Neuronal stem cell (in vitro differentiated cells): ENCODE data around the gene HIF1A.
"Not testable (repeated sequence)": the region's sequence is repeated elsewhere in the genome, so short reads cannot be mapped to it uniquely, and the experiment has no call there.

Experiments used
- DNase-seq: peaks from one replicate; pipeline ENCODE4 v3.0.0-alpha.2; 2013; ENCODE audit warnings: low spot score
- H2AFZ ChIP-seq: one replicate; pipeline ENCODE4 v1.6.1; 2013; ENCODE audit warnings: mild to moderate bottlenecking, low read length, inconsistent platforms
- H2AK5ac ChIP-seq: 2 replicates; pipeline ENCODE4 v1.6.1; 2013; ENCODE audit warnings: low read depth, mild to moderate bottlenecking, inconsistent platforms, low read length, moderate library complexity, mixed read lengths
- H2BK120ac ChIP-seq: 2 replicates; pipeline ENCODE4 v1.6.1; 2013; ENCODE audit warnings: low read depth, mild to moderate bottlenecking, inconsistent platforms, low read length, moderate library complexity, mixed read lengths
- H2BK12ac ChIP-seq: one replicate; pipeline ENCODE4 v1.6.1; 2013; ENCODE audit warnings: low read length, inconsistent platforms
- H2BK15ac ChIP-seq: 2 replicates; pipeline ENCODE4 v1.6.1; 2013; ENCODE audit warnings: mild to moderate bottlenecking, low read length, inconsistent platforms, mixed read lengths
- H2BK5ac ChIP-seq: one replicate; pipeline ENCODE4 v1.6.1; 2013; ENCODE audit warnings: inconsistent platforms, mild to moderate bottlenecking, low read length, moderate library complexity
- H3K14ac ChIP-seq: one replicate; pipeline ENCODE4 v1.6.1; 2013; ENCODE audit warnings: low read length, inconsistent platforms
- H3K18ac ChIP-seq: 2 replicates; pipeline ENCODE4 v1.6.1; 2013; ENCODE audit warnings: low read length, inconsistent platforms
- H3K23ac ChIP-seq: 2 replicates; pipeline ENCODE4 v1.6.1; 2013; ENCODE audit warnings: low read depth, mild to moderate bottlenecking, mixed read lengths, low read length, inconsistent platforms; ENCODE audit not compliant: poor library complexity
- H3K27ac ChIP-seq: replicated peaks from 3 replicates; pipeline ENCODE4 v1.5.1; 2013; ENCODE audit warnings: low read length, inconsistent platforms
- H3K27me3 ChIP-seq, 3 experiments: 2 replicates each; pipeline ENCODE4 v1.6.1; 2013; ENCODE audit warnings: low read length in 3 of 3, mild to moderate bottlenecking in 2 of 3, inconsistent platforms in 1 of 3, low read depth in 1 of 3, mixed read lengths in 1 of 3, moderate library complexity in 1 of 3; ENCODE audit not compliant: control insufficient read depth in 3 of 3, insufficient read depth in 3 of 3
- H3K36me3 ChIP-seq, 2 donors: replicated peaks in 1 of 2; 2 replicates each; pipeline ENCODE4 v1.6.1; 2013; ENCODE audit warnings: low read length in 2 of 2; ENCODE audit not compliant: control insufficient read depth in 2 of 2, insufficient read depth in 2 of 2
- H3K4ac ChIP-seq: 2 replicates; pipeline ENCODE4 v1.6.1; 2013; ENCODE audit warnings: inconsistent platforms, mild to moderate bottlenecking, low read length, moderate library complexity
- H3K4me1 ChIP-seq, 2 donors: 1 replicate in 1 of 2; 2 replicates in 1 of 2; pipeline ENCODE4 v1.6.1; 2013; ENCODE audit warnings: low read length in 2 of 2, low read depth in 1 of 2; ENCODE audit not compliant: control insufficient read depth in 2 of 2, insufficient read depth in 1 of 2
- H3K4me2 ChIP-seq: one replicate; pipeline ENCODE4 v1.6.1; 2013; ENCODE audit warnings: mild to moderate bottlenecking, low read length, inconsistent platforms; ENCODE audit not compliant: insufficient read depth, poor library complexity, severe bottlenecking
- H3K4me3 ChIP-seq, 2 donors: 2 replicates each; pipeline ENCODE4 v1.5.1; 2013; ENCODE audit warnings: low read length in 2 of 2, mild to moderate bottlenecking in 2 of 2, inconsistent platforms in 1 of 2, moderate library complexity in 1 of 2
- H3K79me1 ChIP-seq: one replicate; pipeline ENCODE4 v1.6.1; 2013; ENCODE audit warnings: low read depth, mild to moderate bottlenecking, inconsistent platforms, low read length, moderate library complexity
- H3K9ac ChIP-seq: one replicate; pipeline ENCODE4 v1.6.1; 2013; ENCODE audit warnings: mild to moderate bottlenecking, low read depth, low read length, inconsistent platforms; ENCODE audit not compliant: poor library complexity
- H3K9me3 ChIP-seq, 2 donors: replicated peaks in 1 of 2; 2 replicates each; pipeline versions ENCODE3 to v1.6.1; 2013; ENCODE audit warnings: low read length in 2 of 2, mild to moderate bottlenecking in 2 of 2, inconsistent platforms in 1 of 2, low read depth in 1 of 2, mixed read lengths in 1 of 2, moderate library complexity in 1 of 2; ENCODE audit not compliant: control insufficient read depth in 2 of 2, insufficient read depth in 1 of 2
- H4K8ac ChIP-seq: one replicate; pipeline ENCODE4 v1.6.1; 2013; ENCODE audit warnings: low read depth, mild to moderate bottlenecking, inconsistent platforms, low read length, moderate library complexity
- H4K91ac ChIP-seq: one replicate; pipeline ENCODE4 v1.6.1; 2013; ENCODE audit warnings: low read length, low read depth, mild to moderate bottlenecking, inconsistent platforms; ENCODE audit not compliant: poor library complexity
- WGBS, 2 donors: extraction: QIAGEN DNeasy Blood & Tissue Kit; methylation state at CpG; one replicate each; pipeline ENCODE4 v1.1.7; 2013; ENCODE audit warnings: missing lambda C conversion rate in 2 of 2, mixed read lengths in 1 of 2; ENCODE audit not compliant: insufficient read length in 2 of 2, insufficient replicate concordance in 1 of 2; ENCODE audit errors: extremely low coverage in 2 of 2; 5-methylcytosine and 5-hydroxymethylcytosine counted together

HIF1A gene

DNA sequence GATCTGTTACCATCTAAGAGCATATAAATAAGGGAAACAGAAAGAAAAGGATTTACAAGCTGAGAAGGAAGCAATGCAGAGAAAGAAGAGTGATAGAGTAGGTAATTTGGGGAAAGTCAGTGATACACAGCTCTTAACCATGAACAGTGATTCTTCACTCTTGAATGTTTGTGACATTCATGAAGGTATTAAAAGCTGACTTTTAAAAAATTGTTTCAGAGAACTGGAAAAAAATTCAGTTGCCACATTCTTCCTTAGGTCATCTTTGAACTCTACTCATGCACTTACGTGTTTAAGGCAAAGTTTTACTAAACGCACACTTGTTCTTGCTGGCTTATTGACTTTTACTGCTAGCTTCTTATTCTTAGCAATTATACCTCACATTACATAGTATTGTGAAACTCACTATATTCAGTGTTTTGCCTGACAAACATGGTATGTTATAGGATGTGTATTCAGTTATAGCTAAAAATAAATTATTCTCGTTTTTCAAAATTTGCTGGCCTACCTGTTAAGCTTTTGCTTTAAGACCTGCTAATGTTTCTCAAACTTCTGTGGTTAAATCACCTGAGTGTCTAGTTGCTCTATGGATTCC lies 10.9 kb downstream of the HIF1A start:
- Histone ChIP-seq H2BK120ac (no peak overlapping the region), H3K4me3 (no peak overlapping the region), H3K9me3 (peaks cover 0 to 5% of the 10 kb centered on the region in 2 donors), H3K4me2 (no peak overlapping the region), H3K14ac (no peak overlapping the region), H3K23ac (no peak overlapping the region), H2BK15ac (no peak overlapping the region), H2BK5ac (no peak overlapping the region), H2BK12ac (no peak overlapping the region), H3K27me3 (no peaks in the 10 kb centered on the region), H3K27ac (no peak overlapping the region), H3K79me1 (no peaks in the 10 kb centered on the region), H3K4ac (no peak overlapping the region), H3K4me1 (no peaks in the 10 kb centered on the region), H4K91ac (no peak overlapping the region), H3K9ac (no peak overlapping the region), H3K18ac (no peak overlapping the region), H2AFZ (no peak overlapping the region), H2AK5ac (no peak overlapping the region), H4K8ac (no peak overlapping the region), H3K36me3 (peaks cover 0 to 3% of the 10 kb centered on the region in 2 donors)
- no peak for DNase-seq
- WGBS, 2 donors, result no CpG with 5 or more reads among the region's 3 CpGs

DNA sequence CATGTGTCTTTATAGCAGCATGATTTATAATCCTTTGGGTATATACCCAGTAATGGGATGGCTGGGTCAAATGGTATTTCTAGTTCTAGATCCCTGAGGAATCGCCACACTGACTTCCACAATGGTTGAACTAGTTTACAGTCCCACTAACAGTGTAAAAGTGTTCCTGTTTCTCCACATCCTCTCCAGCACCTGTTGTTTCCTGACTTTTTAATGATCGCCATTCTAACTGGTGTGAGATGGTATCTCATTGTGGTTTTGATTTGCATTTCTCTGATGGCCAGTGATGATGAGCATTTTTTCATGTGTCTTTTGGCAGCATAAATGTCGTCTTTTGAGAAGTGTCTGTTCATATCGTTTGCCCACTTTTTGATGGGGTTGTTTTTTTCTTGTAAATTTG lies 12.5 kb downstream of the HIF1A start:
- H3K79me1 ChIP-seq, H3K36me3 ChIP-seq, H4K8ac ChIP-seq, H3K23ac ChIP-seq, H2AK5ac ChIP-seq, H3K4ac ChIP-seq, DNase-seq, H3K9me3 ChIP-seq, H2BK120ac ChIP-seq, H2BK5ac ChIP-seq, H3K4me2 ChIP-seq, H3K27me3 ChIP-seq, H3K14ac ChIP-seq, H3K18ac ChIP-seq, H2AFZ ChIP-seq, H3K4me1 ChIP-seq, H4K91ac ChIP-seq, H3K27ac ChIP-seq, H3K4me3 ChIP-seq, H3K9ac ChIP-seq, H2BK15ac ChIP-seq, H2BK12ac ChIP-seq: not testable (repeated sequence)
- WGBS, 2 donors, result no CpG with 5 or more reads among the region's 4 CpGs

GRCh38 chr14:61708693-61709092 lies 13.4 kb downstream of the HIF1A start:
- H2BK5ac ChIP-seq, H2AFZ ChIP-seq, H3K79me1 ChIP-seq, H3K9me3 ChIP-seq, H3K18ac ChIP-seq, H4K91ac ChIP-seq, H3K27me3 ChIP-seq, H3K36me3 ChIP-seq, H3K4me2 ChIP-seq, H3K27ac ChIP-seq, H2AK5ac ChIP-seq, H4K8ac ChIP-seq, H2BK12ac ChIP-seq, H3K14ac ChIP-seq, DNase-seq, H2BK120ac ChIP-seq, H3K4me1 ChIP-seq, H3K9ac ChIP-seq, H3K4me3 ChIP-seq, H2BK15ac ChIP-seq, H3K4ac ChIP-seq, H3K23ac ChIP-seq: not testable (repeated sequence)
- WGBS, 2 donors, result no CpG with 5 or more reads among the region's 4 CpGs

DNA sequence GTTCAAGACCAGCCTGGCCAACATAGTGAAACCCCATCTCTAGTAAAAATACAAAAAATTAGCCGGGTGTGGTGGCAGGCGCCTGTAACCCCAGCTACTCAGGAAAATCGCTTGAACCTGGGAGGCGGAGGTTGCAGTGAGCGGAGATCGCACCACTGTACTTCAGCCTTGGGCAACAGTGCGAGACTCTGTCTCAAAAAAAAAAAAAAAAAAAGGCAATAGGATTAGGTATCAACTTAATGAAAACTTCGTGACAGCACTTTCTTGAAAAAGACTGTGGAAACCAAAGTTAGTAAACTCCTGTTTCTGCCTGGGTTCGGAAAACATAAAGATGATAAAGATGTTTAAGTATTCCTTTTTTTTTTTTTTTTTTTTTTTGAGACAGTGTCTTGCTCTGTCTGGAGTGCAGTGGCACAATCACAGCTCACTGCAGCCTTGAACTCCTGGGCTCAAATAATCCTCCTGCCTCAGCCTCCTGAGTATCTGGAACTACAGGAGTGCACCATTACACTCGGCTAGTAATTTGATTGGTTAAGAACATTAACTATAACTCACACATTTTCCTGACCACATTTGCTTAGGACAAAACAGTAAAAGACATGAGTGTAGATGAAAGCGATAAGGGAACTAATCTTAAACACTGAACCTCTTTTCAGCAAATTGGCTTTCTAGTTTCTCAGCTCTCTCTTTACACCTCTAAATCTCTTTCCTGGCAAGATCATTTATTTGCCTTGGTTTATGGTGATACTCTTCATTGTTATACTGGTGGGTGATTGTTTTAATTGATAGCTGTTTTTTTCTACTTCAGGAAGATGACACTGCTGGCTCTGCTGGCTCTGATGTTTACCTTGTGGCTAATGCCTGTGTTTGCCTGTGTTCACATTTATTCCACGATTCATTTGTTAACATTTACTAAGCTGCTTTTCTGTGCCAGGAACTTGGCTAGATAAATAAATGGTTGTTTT lies 15.8 kb downstream of the HIF1A start:
- Histone ChIP-seq H2AK5ac (no peak overlapping the region), H3K27ac (no peak overlapping the region), H2BK15ac (no peak overlapping the region), H2AFZ (no peak overlapping the region), H3K18ac (no peak overlapping the region), H3K9me3 (peaks cover 0 to 5% of the 10 kb centered on the region in 2 donors), H3K14ac (no peak overlapping the region), H4K91ac (no peak overlapping the region), H4K8ac (no peak overlapping the region), H2BK12ac (no peak overlapping the region), H3K4me2 (no peak overlapping the region), H3K9ac (no peak overlapping the region), H3K27me3 (no peaks in the 10 kb centered on the region), H2BK120ac (no peak overlapping the region), H3K4ac (no peak overlapping the region), H3K4me3 (no peak overlapping the region), H3K23ac (no peak overlapping the region), H2BK5ac (no peak overlapping the region), H3K36me3 (peaks cover 0 to 3% of the 10 kb centered on the region in 2 donors), H3K79me1 (peaks cover 7% of the 10 kb centered on the region), H3K4me1 (peaks cover 0 to 1% of the 10 kb centered on the region in 2 donors)
- no peak for DNase-seq
- WGBS, 2 donors, result no CpG with 5 or more reads among the region's 12 CpGs
